ENCODE results near the gene NBEA.

GRCh38 chr13:35700671-35701070 lies 758.6 kb downstream of the NBEA start:
- TF ChIP-seq CTCF (IDR thresholded peaks at IDR 0.05) (no peak), POLR2AphosphoS5 (IDR thresholded peaks at IDR 0.05) (no peak), POLR2A (IDR thresholded peaks at IDR 0.05) (no peak)

Data from breast epithelium (tissue), 3 donors.